ENCODE data around the gene GFPT2.

DNA sequence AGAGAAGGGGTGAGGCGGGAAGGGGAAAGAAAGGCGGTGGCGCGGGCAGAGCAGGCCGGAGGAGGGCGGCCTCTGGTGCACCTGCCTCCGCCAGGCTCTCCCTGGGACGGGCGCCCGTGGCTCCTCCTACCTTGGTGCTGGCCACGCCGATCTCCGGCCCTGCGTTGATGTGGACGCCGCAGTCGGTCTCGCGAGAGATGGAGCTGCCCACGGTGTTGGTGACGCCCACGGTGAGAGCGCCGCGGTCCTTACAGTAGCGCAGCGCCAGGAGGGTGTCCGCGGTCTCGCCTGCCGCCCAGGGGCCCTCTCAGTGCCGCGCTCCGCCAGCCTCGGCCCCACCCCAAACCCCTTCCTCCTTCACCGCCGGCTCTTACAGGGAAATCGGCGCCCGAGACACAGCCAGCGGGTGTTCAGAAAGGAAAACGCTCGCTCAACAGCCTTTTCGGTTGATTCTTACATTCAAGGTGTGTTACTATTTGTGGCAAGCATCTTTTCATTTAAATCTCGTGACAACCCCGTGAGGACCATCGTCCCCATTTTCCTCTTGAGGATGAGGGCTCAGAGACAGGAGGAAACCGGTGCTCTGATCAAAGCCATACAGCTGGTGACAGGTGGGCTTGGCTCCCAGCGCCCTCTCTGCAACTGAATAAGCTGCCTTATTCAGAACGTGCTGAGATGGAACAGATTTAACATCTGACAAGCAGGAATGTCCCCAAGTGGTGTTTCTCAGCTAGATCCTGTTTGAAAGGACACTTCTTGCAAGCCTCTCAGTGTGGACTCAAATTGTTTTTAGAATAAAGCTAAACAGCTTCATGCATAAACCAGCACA is 39.2 kb downstream of the GFPT2 start:
- TF ChIP-seq EZH2 (IDR thresholded peaks at IDR 0.05) (no peak), POLR2AphosphoS5 (IDR thresholded peaks at IDR 0.05; ENCODE audit: borderline replicate concordance, low read depth, low read length) (no peak), FOXP2 (optimal IDR thresholded peaks at IDR 0.05; ENCODE audit: control extremely low read depth, extremely low read length, insufficient read depth) (no peak)

Measured in SK-N-MC (cell line).